ENCODE results near the gene GABRG2.

GABRG2 gene

GRCh38 chr5:162091336-162091735 is 23.8 kb downstream of the GABRG2 start:
- no peaks in the 10 kb centered on the region for H3K27me3 ChIP-seq (replicated peaks; ENCODE audit: control insufficient read depth, insufficient read depth, low read length)
- no peak for DNase-seq (ENCODE audit: extremely low read depth, insufficient read length)
- no peak for TF ChIP-seq CTCF (IDR thresholded peaks at IDR 0.05; ENCODE audit: insufficient read depth, low read length, poor library complexity, severe bottlenecking)
- H3K36me3 ChIP-seq (ENCODE audit: control insufficient read depth, insufficient read depth, low read length): no peaks in the 10 kb centered on the region
- no peak overlapping the region for H3K4me3 ChIP-seq (replicated peaks; ENCODE audit: low read depth, low read length)

GRCh38 chr5:162096448-162096847 is 28.9 kb downstream of the GABRG2 start:
- Histone ChIP-seq H3K36me3 (ENCODE audit: control insufficient read depth, insufficient read depth, low read length) (no peaks in the 10 kb centered on the region), H3K4me3 (replicated peaks; ENCODE audit: low read depth, low read length) (no peak overlapping the region), H3K27me3 (replicated peaks; ENCODE audit: control insufficient read depth, insufficient read depth, low read length) (no peaks in the 10 kb centered on the region)
- DNase-seq (ENCODE audit: extremely low read depth, insufficient read length): no peak
- TF ChIP-seq CTCF (IDR thresholded peaks at IDR 0.05; ENCODE audit: insufficient read depth, low read length, poor library complexity, severe bottlenecking): no peak

- TF ChIP-seq CTCF (IDR thresholded peaks at IDR 0.05; ENCODE audit: insufficient read depth, low read length, poor library complexity, severe bottlenecking): no peak
- no peak for DNase-seq (ENCODE audit: extremely low read depth, insufficient read length)
- Histone ChIP-seq H3K27me3 (replicated peaks; ENCODE audit: control insufficient read depth, insufficient read depth, low read length) (no peaks in the 10 kb centered on the region), H3K4me3 (replicated peaks; ENCODE audit: low read depth, low read length) (no peak overlapping the region), H3K36me3 (ENCODE audit: control insufficient read depth, insufficient read depth, low read length) (no peaks in the 10 kb centered on the region)
Measured at GRCh38 chr5:162107591-162107990, 40.0 kb downstream of the GABRG2 start.

GRCh38 chr5:162119801-162120200 is 52.2 kb downstream of the GABRG2 start:
- TF ChIP-seq CTCF (IDR thresholded peaks at IDR 0.05; ENCODE audit: insufficient read depth, low read length, poor library complexity, severe bottlenecking): no peak
- H3K27me3 ChIP-seq (replicated peaks; ENCODE audit: control insufficient read depth, insufficient read depth, low read length): no peaks in the 10 kb centered on the region
- no peak overlapping the region for H3K4me3 ChIP-seq (replicated peaks; ENCODE audit: low read depth, low read length)
- no peak for DNase-seq (ENCODE audit: extremely low read depth, insufficient read length)
- no peaks in the 10 kb centered on the region for H3K36me3 ChIP-seq (ENCODE audit: control insufficient read depth, insufficient read depth, low read length)

- no peak for DNase-seq (ENCODE audit: extremely low read depth, insufficient read length)
- H3K4me3 ChIP-seq (replicated peaks; ENCODE audit: low read depth, low read length): no peak overlapping the region
Measured at GRCh38 chr5:162128117-162128516, 60.5 kb downstream of the GABRG2 start.

More at GRCh38 chr5:162128117-162128516, 60.5 kb downstream of the GABRG2 start:
- TF ChIP-seq CTCF (IDR thresholded peaks at IDR 0.05; ENCODE audit: insufficient read depth, low read length, poor library complexity, severe bottlenecking): no peak
- no peaks in the 10 kb centered on the region for H3K36me3 ChIP-seq (ENCODE audit: control insufficient read depth, insufficient read depth, low read length)
- no peaks in the 10 kb centered on the region for H3K27me3 ChIP-seq (replicated peaks; ENCODE audit: control insufficient read depth, insufficient read depth, low read length)

All from GM06990 (cell line).